ENCODE results near the gene PIK3AP1. TPM values are rescaled to one million over a fixed set of nuclear protein-coding genes. Genes with fewer than 3 reads are reported as not detected.

PIK3AP1 gene
- total and polyA plus RNA-seq, 10 of the 15 experiments (the other 5 are each of a cell fraction or from before 2014, with no cell fraction given), result 26.2 to 306 (median 119) TPM

- FAIRE-seq (no peak), DNase-seq (ENCODE audit: low read depth, low spot score) (no peak), ATAC-seq (peak; percentile 86)
- no peaks in the 10 kb centered on the region for H3K27me3 ChIP-seq (replicated peaks in 1 of 2; ENCODE audit: control insufficient read depth in 2 of 2, insufficient read depth in 2 of 2, low read length in 1 of 2)
- no peak overlapping the region for H2AFZ ChIP-seq (ENCODE audit: control insufficient read depth, low read depth, low read length)
- H3K4me3 ChIP-seq, result no peak overlapping the region
- CTCF ChIA-PET, result interaction anchor here (0.6 to 2.7 kb wide), 14 partner anchors 8 to 320 kb away, joined by 3 to 17 read pairs (median 3); partner anchors contain the start of gene TLL2
- H3K36me3 ChIP-seq (ENCODE audit: control insufficient read depth in 2 of 2, insufficient read depth in 2 of 2, low read length in 1 of 2), result no peaks in the 10 kb centered on the region
- H3K9ac ChIP-seq (ENCODE audit: control insufficient read depth, insufficient read depth, low read length), result no peak overlapping the region
- TF ChIP-seq BHLHE40 (IDR thresholded peaks at IDR 0.05; ENCODE audit: borderline replicate concordance in 1 of 2, low read depth in 2 of 2, low read length in 1 of 2), result peak in 1 of 2 experiments; percentile 14; a peak in 1 of 4 replicates
- no peak for TF ChIP-seq TCF3 (IDR thresholded peaks at IDR 0.05; ENCODE audit: borderline replicate concordance, insufficient read depth, low read depth, low read length)
- peaks cover 19% of the 10 kb centered on the region for H3K4me1 ChIP-seq (ENCODE audit: control insufficient read depth, insufficient read depth, low read length)
- no peak overlapping the region for H3K27ac ChIP-seq (ENCODE audit: control insufficient read depth, insufficient read depth)
- POLR2A ChIA-PET, result interaction anchor here (0.5 to 1.4 kb wide), 3 partner anchors 8 to 41 kb away, joined by 3 to 6 read pairs (median 4); no protein-coding TSS in a partner anchor
- in situ Hi-C loops (cut with MboI), result no loop called here
- 59% methylated on average over 5 of the region's 5 CpGs for WGBS (ENCODE audit: insufficient coverage, insufficient replicate concordance, low lambda C conversion rate, missing lambda C conversion rate)
- no peaks in the 10 kb centered on the region; the same call in 2 of the 3 replicates for H3K9me3 ChIP-seq (replicated peaks; ENCODE audit: control insufficient read depth, insufficient read depth, low read length)
- no TSS peak for BruUV-seq (replicated peaks)
- intact Hi-C loops (cut with micrococcal nuclease; ENCODE audit: unreplicated experiment), result no loop called here
- no peaks in the 10 kb centered on the region for H3K79me2 ChIP-seq (ENCODE audit: control insufficient read depth, insufficient read depth, low read length)
- SMC1A ChIA-PET (ENCODE audit: uncharacterized antibody, unreplicated experiment), result interaction anchor here (0.7 to 1.8 kb wide), 12 partner anchors 8 to 266 kb away, joined by 3 to 10 read pairs (median 4); no protein-coding TSS in a partner anchor
- RAD21 ChIA-PET (ENCODE audit: unreplicated experiment), result interaction anchor here (0.6 to 1.1 kb wide), 6 partner anchors 8 to 113 kb away, joined by 3 to 6 read pairs (median 4); no protein-coding TSS in a partner anchor
- peak overlapping the region; percentile 28; the same call in 1 of the 2 replicates for H3K4me2 ChIP-seq (ENCODE audit: control insufficient read depth, insufficient read depth)
- H4K20me1 ChIP-seq (ENCODE audit: control insufficient read depth, insufficient read depth), result no peaks in the 10 kb centered on the region
These were observed 36.0 kb upstream of the PIK3AP1 start for GRCh38 chr10:96756111-96756903.

GRCh38 chr10:96753956-96754355 lies 33.6 kb upstream of the PIK3AP1 start:
- H3K27me3 ChIP-seq (replicated peaks in 1 of 2; ENCODE audit: control insufficient read depth in 2 of 2, insufficient read depth in 2 of 2, low read length in 1 of 2), result no peaks in the 10 kb centered on the region
- in situ Hi-C loops (cut with MboI) (no loop called here), intact Hi-C loops (cut with micrococcal nuclease; ENCODE audit: unreplicated experiment) (no loop called here)
- no peak overlapping the region for H3K4me2 ChIP-seq (ENCODE audit: control insufficient read depth, insufficient read depth)
- ChIA-PET SMC1A (ENCODE audit: uncharacterized antibody, unreplicated experiment) (interaction anchor here (1.1 kb wide), 1 partner anchor 16 kb away, joined by 3 read pairs; no protein-coding TSS in a partner anchor), CTCF (interaction anchor here (1.0 to 2.7 kb wide), 2 partner anchors 10 kb away, joined by 4 to 17 read pairs; no protein-coding TSS in a partner anchor), RAD21 (ENCODE audit: unreplicated experiment) (no interaction called here), POLR2A (no interaction called here)
- H3K9me3 ChIP-seq (replicated peaks; ENCODE audit: control insufficient read depth, insufficient read depth, low read length), result no peaks in the 10 kb centered on the region
- ATAC-seq (no peak), DNase-seq (ENCODE audit: low read depth, low spot score) (no peak), FAIRE-seq (no peak)
- no TSS peak for BruUV-seq (replicated peaks)
- no peak overlapping the region for H3K9ac ChIP-seq (ENCODE audit: control insufficient read depth, insufficient read depth, low read length)
- H3K4me1 ChIP-seq (ENCODE audit: control insufficient read depth, insufficient read depth, low read length), result peaks cover 20% of the 10 kb centered on the region
- H3K36me3 ChIP-seq (ENCODE audit: control insufficient read depth in 2 of 2, insufficient read depth in 2 of 2, low read length in 1 of 2), result no peaks in the 10 kb centered on the region
- no peaks in the 10 kb centered on the region for H3K79me2 ChIP-seq (ENCODE audit: control insufficient read depth, insufficient read depth, low read length)
- H2AFZ ChIP-seq (ENCODE audit: control insufficient read depth, low read depth, low read length), result no peak overlapping the region
- 93% methylated on average over 1 of the region's 1 CpG for whole genome bisulfite sequencing (ENCODE audit: insufficient coverage, insufficient replicate concordance, low lambda C conversion rate, missing lambda C conversion rate)
- no peak for TF ChIP-seq ZNF687 (IDR thresholded peaks at IDR 0.05)
- TF ChIP-seq NR2C2 (IDR thresholded peaks at IDR 0.05; ENCODE audit: borderline replicate concordance, control insufficient read depth, insufficient read length, low read depth), result no peak
- TF ChIP-seq MTA3 (IDR thresholded peaks at IDR 0.05; ENCODE audit: borderline replicate concordance, low read length), result no peak
- TF ChIP-seq JUND (IDR thresholded peaks at IDR 0.05; ENCODE audit: low read depth, low read length), result no peak
- no peak for TF ChIP-seq PBX3 (IDR thresholded peaks at IDR 0.05; ENCODE audit: insufficient replicate concordance, low read depth, low read length)
- H3K4me3 ChIP-seq, result no peak overlapping the region
- no peak overlapping the region for H3K27ac ChIP-seq (ENCODE audit: control insufficient read depth, insufficient read depth)
- no peaks in the 10 kb centered on the region for H4K20me1 ChIP-seq (ENCODE audit: control insufficient read depth, insufficient read depth)

Data from GM12878 (cell line).